Naive B cell (primary cell): Measurements from ENCODE around the gene DCTD. TPM values are rescaled to one million over a fixed set of nuclear protein-coding genes. Genes with fewer than 3 reads are reported as not detected.

ENCODE experiments used
- ATAC-seq, 2 donors: fragments of 150-1000 bp; cut with Tn5 transposase; 2 replicates each; pipeline ENCODE4 v1.10.0; 2021; ENCODE audit warnings: low read depth in 2 of 2, mild to moderate bottlenecking in 2 of 2, moderate library complexity in 2 of 2
- DNase-seq: peaks from one replicate; pipeline ENCODE4 v3.0.0; 2022
- H3K27ac Mint-ChIP-seq, 6 donors: one replicate each; pipeline ENCODE4 v1.8.0; 2020 to 2022; ENCODE audit warnings: mild to moderate bottlenecking in 6 of 6, mixed read lengths in 6 of 6, moderate library complexity in 5 of 6, inconsistent platforms in 2 of 6
- H3K27me3 Mint-ChIP-seq, 3 donors: one replicate each; pipeline ENCODE4 v1.8.0; 2021 to 2022; ENCODE audit warnings: mixed read lengths in 3 of 3, mild to moderate bottlenecking in 1 of 3
- H3K36me3 Mint-ChIP-seq, 2 donors: one replicate each; pipeline ENCODE4 v1.8.0; 2020 to 2022; ENCODE audit warnings: mixed read lengths in 2 of 2, inconsistent platforms in 1 of 2, mild to moderate bottlenecking in 1 of 2
- H3K4me1 Mint-ChIP-seq, 3 donors: one replicate each; pipeline ENCODE4 v1.8.0; 2020 to 2022; ENCODE audit warnings: mixed read lengths in 3 of 3, inconsistent platforms in 1 of 3, mild to moderate bottlenecking in 1 of 3, moderate library complexity in 1 of 3
- H3K4me3 Mint-ChIP-seq, 8 donors: one replicate each; pipeline ENCODE4 v1.8.0; 2020 to 2022; ENCODE audit warnings: mild to moderate bottlenecking in 8 of 8, mixed read lengths in 8 of 8, moderate library complexity in 8 of 8, inconsistent platforms in 2 of 8
- H3K9me3 Mint-ChIP-seq, 7 donors: one replicate each; pipeline ENCODE4 v1.8.0; 2020 to 2022; ENCODE audit warnings: mixed read lengths in 7 of 7, mild to moderate bottlenecking in 5 of 7, inconsistent platforms in 2 of 7, moderate library complexity in 1 of 7
- polyA plus RNA-seq, 6 donors: library from polyadenylated mRNA; unstranded; fragments of 300-500 nt; fragmentation: Illumina TruSeq; gene quantifications; one replicate each; pipeline ENCODE4 v1.2.3, GENCODE V29; 2021; ENCODE audit warnings: low read depth in 6 of 6

Gene DCTD
- polyA plus RNA-seq, 6 donors from 2014 or later: 84.2 to 141 (median 97.0) TPM

DNA sequence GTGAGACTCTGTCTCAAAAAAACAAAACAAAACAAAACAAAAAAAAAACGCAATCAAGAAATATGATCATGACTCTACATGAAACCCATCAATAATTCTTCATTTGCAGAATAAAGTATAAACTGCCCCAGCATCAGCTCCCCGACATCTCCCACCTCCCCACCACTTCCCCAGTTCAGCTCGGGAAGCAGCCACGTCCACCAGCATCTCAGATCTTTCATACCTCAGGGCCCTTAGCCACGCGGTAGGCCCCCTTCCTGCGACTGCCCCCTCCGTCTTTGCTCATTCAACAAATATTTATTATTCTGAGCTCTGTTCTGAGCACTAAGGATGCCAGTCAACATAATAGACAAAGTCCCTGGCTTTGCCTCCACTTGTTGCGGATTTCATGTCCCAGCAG, 45.6 kb downstream of the DCTD start:
- DNase-seq (no peak), ATAC-seq (no peak)
- Mint-ChIP-seq H3K4me1 (peaks cover 15 to 22% (median 19%) of the 10 kb centered on the region in 3 donors), H3K27me3 (peaks cover 73 to 92% (median 87%) of the 10 kb centered on the region in 3 donors), H3K36me3 (peaks cover 28 to 33% of the 10 kb centered on the region in 2 donors), H3K4me3 (no peak overlapping the region), H3K27ac (no peak overlapping the region), H3K9me3 (peaks cover 0 to 10% (median 2%) of the 10 kb centered on the region in 7 donors)

DNA sequence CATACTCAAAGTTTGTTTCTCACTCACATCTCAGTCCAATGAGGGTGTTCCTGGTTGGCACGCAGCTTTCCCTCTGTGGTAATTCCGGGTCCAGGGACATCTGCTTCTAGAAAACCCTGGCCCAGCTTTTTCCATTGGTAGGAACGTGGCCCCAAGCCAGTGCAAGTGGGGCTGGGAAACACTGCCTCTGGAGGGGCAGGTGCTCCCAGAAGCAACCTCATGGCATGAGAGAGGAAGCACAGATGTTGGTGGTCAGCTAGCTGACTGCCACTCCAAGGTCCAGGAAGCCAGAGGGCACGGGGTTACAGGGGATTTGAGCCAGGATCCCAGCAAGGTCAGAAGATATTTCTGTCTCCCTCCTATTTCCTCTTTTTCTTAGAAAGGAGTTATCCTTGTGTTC, 47.5 kb downstream of the DCTD start:
- peaks cover 24 to 25% of the 10 kb centered on the region in 2 donors for H3K36me3 Mint-ChIP-seq
- ATAC-seq (no peak), DNase-seq (no peak)
- peaks cover 67 to 81% (median 74%) of the 10 kb centered on the region in 3 donors for H3K27me3 Mint-ChIP-seq
- no peak overlapping the region for H3K4me3 Mint-ChIP-seq
- H3K9me3 Mint-ChIP-seq: peaks cover 0 to 9% (median 2%) of the 10 kb centered on the region in 7 donors
- no peak overlapping the region for H3K27ac Mint-ChIP-seq
- peaks cover 10 to 13% (median 13%) of the 10 kb centered on the region in 3 donors for H3K4me1 Mint-ChIP-seq

DNA sequence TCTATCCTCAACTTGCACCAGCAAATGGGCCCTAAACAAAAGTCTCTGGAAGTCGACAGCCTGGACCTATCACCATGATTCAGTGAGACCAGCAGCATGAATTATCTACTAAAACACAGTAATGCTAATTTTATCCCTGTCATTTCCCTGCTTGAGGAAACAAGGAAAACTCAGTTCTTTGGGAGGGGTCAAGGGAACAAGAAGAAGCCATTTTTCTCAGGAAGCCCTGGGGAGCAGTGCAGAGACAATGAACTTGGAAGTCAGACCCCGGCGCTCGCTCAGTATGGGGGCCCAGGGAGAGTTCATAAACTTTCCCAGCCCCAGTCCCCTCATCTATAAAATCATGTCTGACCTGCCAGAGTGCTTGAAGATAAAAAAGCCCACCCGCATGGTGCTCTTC, 50.4 kb downstream of the DCTD start:
- Mint-ChIP-seq H3K27ac (no peak overlapping the region), H3K9me3 (peaks cover 0 to under 1% (median 0%) of the 10 kb centered on the region in 7 donors)
- no peak for ATAC-seq

DNA sequence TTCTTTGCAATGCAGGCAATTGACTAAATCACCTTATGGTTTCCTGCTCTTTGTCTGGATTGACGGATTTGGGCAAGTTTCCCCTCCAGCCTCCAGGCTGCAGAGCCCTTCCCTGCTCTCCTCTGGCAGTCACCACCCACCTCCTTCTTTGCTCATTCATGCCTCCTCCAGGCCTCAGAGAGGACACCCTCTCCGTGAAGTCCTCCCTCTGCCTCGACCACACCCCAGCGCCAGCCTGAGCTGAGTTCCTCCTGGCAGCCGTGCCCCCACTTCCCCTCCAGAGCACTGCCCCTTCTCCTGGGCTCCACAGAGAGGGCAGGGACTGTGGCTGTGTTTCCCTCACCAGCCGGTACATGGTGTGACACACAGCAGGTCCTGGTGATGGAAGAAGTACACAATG, 53.7 kb downstream of the DCTD start:
- Mint-ChIP-seq H3K4me3 (no peak overlapping the region), H3K27ac (no peak overlapping the region), H3K4me1 (no peaks in the 10 kb centered on the region), H3K27me3 (peaks cover 67 to 70% (median 68%) of the 10 kb centered on the region in 3 donors), H3K9me3 (peaks cover 0 to 20% (median 6%) of the 10 kb centered on the region in 7 donors), H3K36me3 (peaks cover 8% of the 10 kb centered on the region in 2 donors)
- no peak for DNase-seq
- no peak for ATAC-seq

More for the DNA sequence above, 50.4 kb downstream of the DCTD start:
- H3K27me3 Mint-ChIP-seq: peaks cover 62 to 79% (median 65%) of the 10 kb centered on the region in 3 donors
- peaks cover 4 to 7% of the 10 kb centered on the region in 2 donors for H3K36me3 Mint-ChIP-seq
- no peak for DNase-seq
- H3K4me3 Mint-ChIP-seq: no peak overlapping the region
- no peaks in the 10 kb centered on the region for H3K4me1 Mint-ChIP-seq

DNA sequence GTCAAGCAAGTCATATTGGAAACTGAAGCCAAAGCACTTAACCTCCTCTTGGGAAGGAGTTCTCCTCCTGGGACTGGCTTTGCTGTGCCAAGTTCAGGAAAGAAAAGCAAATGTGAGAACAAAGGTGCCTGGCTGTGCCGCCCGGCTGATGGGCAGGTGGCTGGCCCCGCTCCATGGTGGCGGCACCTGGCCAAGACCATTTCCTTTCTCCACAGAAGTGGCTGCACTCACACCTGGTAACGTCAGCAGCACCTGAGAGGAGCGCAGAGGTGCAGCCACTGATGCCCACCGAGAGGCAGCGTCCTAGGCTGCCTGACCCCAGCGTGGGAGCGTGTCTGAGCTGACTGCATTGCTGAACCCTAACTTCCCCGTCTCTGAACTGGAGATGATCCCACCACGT, 54.3 kb downstream of the DCTD start:
- Mint-ChIP-seq H3K27me3 (peaks cover 68 to 72% (median 69%) of the 10 kb centered on the region in 3 donors), H3K4me3 (no peak overlapping the region), H3K9me3 (peaks cover 0 to 25% (median 6%) of the 10 kb centered on the region in 7 donors), H3K27ac (no peak overlapping the region), H3K36me3 (peaks cover 8% of the 10 kb centered on the region in 2 donors), H3K4me1 (no peaks in the 10 kb centered on the region)
- ATAC-seq (no peak), DNase-seq (no peak)

DNA sequence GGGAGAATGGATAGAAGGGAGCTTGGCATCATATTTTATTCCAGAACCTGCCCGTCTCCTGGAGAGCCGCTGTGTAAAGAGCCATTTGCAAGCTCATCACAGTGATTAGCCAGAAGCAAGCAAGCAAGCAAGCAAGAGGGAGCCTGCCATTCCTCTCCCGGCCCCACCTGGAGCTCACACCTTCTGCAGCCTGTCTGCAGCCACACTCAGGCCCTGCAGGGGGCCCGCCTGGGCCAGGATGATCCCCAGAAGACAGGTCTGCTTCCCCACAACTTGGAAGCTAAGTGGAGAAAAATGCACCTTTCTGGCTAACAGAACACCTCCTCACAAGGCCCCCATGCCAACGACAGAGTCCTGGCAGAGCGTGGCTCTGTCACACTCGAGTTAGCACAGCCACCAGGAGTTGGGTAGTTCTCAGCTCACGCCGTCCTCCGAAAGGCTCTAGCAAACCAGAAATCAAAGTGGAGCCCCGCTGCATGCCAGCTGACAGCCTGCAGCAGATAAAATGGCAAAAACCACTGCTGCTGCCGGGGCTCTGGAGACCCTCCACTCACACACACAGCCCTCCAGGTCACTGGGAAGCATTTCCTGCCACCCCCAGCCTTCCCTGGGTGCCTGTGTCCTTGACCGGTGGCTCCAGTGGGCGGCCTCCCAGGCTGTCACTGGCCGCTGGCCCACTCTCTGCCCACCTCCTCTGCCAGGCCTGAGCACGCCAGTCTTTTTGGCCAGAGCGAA, 54.9 kb downstream of the DCTD start:
- peaks cover 8% of the 10 kb centered on the region in 2 donors for H3K36me3 Mint-ChIP-seq
- no peaks in the 10 kb centered on the region for H3K4me1 Mint-ChIP-seq
- H3K9me3 Mint-ChIP-seq: peaks cover 0 to 25% (median 6%) of the 10 kb centered on the region in 7 donors
- no peak overlapping the region for H3K4me3 Mint-ChIP-seq
- ATAC-seq (no peak), DNase-seq (no peak)
- no peak overlapping the region for H3K27ac Mint-ChIP-seq
- H3K27me3 Mint-ChIP-seq: peaks cover 72 to 77% (median 73%) of the 10 kb centered on the region in 3 donors

DNA sequence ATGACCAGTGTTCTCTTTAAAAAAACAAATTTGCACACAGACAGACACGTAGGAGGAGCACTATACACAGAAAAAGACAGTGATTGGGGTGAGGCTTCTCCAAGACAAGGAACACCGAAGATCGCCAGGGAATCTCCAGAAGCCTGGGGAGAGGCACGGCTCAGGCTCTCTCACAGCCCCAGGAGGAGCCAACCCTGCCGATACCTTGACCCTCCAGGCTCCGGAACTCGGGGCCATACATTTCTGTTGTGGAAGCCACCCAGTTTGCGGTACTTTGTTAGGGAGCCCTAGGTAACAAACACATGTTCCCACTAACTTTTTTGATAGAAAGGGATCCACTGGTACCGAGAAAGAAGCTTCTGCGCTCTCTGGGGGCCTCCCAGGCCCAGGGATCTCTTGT, 55.8 kb downstream of the DCTD start:
- no peak for ATAC-seq
- H3K27ac Mint-ChIP-seq: no peak overlapping the region
- no peaks in the 10 kb centered on the region for H3K4me1 Mint-ChIP-seq
- DNase-seq: no peak
- no peak overlapping the region for H3K4me3 Mint-ChIP-seq
- H3K27me3 Mint-ChIP-seq: peaks cover 72 to 77% (median 73%) of the 10 kb centered on the region in 3 donors
- peaks cover 0 to 25% (median 8%) of the 10 kb centered on the region in 7 donors for H3K9me3 Mint-ChIP-seq
- peaks cover 8% of the 10 kb centered on the region in 2 donors for H3K36me3 Mint-ChIP-seq

DNA sequence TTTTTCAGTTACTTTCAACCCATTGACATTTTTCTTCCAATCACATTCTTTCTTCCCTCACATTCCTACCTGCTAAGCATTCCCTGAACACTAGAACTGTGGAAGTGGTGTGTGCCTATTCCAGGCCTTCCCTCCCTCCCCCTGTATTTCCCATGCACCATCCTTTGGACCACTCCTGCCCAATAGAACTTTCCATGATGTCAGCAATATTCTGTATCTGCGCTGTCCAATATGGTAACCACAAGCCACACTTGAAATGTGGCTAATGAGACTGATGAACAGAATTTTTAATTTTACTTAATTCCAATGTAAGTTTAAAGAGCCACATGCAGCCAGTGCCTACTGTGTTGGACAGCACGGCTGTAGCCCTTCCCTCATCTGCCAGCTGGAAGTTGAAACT, 57.5 kb downstream of the DCTD start:
- Mint-ChIP-seq H3K4me1 (no peaks in the 10 kb centered on the region), H3K27ac (peak overlapping the region in 2 of 6 donors; percentile 25 to 74), H3K9me3 (peaks cover 0 to 25% (median 9%) of the 10 kb centered on the region in 7 donors), H3K36me3 (peaks cover 8% of the 10 kb centered on the region in 2 donors), H3K4me3 (no peak overlapping the region), H3K27me3 (peaks cover 70 to 87% (median 79%) of the 10 kb centered on the region in 3 donors)
- DNase-seq: no peak
- ATAC-seq: no peak

DNA sequence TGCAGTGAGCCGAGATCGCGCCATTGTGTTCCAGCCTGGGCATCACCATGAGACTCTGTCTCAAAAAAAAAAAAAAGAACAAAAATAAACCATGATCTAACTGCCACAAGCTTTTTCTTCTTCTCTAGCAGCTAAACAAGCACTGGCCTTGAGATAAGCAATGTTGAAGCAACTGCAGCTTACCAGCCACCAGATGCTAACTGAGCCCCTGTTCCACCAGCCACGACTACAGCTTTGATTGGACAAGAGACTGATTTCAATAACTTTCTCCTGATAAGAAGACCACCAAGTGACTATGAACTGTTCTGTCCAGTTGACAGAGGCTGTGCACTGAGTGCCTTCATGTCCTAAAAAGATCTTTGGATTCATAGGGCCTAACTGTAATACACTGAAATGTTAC, 58.5 kb downstream of the DCTD start:
- Mint-ChIP-seq H3K36me3 (peaks cover 10 to 18% of the 10 kb centered on the region in 2 donors), H3K9me3 (peaks cover 5 to 35% (median 16%) of the 10 kb centered on the region in 7 donors), H3K27ac (no peak overlapping the region), H3K4me1 (no peaks in the 10 kb centered on the region), H3K27me3 (peaks cover 74 to 87% (median 79%) of the 10 kb centered on the region in 3 donors), H3K4me3 (no peak overlapping the region)
- ATAC-seq (no peak), DNase-seq (no peak)

DNA sequence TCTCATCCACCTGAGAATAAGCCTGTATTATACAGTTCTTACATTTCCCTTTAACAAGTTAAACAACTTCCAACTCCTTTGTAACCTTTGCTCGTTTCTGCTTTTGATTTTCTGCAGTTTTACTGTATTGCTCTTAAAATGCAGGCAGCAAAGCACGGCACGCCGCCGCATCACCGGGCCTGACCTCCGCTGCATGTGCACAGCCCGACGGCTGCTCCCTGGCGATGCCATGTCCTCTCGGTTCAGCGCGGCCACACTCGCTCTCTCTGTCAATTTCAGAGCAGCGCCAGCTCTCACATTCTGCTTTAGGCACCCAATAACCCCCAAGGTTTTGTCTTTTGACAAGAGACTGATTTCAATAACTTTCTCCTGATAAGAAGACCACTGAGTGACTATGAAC, 60.3 kb downstream of the DCTD start:
- DNase-seq: no peak
- no peak overlapping the region for H3K27ac Mint-ChIP-seq

DNA sequence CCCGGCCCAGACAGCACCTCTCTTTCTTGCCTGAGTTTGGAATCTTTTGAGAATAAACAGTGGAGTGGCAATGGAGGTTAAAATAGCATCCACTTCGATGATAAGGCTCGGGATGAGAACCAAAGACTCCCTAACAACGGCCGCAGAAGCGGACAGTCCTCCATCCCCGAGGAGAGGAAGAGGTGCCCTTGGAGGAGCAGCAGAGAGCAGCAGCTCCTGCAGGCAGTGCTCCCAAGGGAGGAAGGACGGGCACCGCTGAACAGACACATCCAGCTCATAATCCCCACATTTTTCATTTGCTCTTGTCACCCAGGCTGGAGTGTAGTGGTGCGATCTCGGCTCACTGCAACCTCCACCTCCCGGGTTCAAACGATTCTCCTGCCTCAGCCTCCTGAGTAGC, 61.3 kb downstream of the DCTD start:
- Mint-ChIP-seq H3K9me3 (peaks cover 6 to 45% (median 22%) of the 10 kb centered on the region in 7 donors), H3K27me3 (peaks cover 68 to 81% (median 80%) of the 10 kb centered on the region in 3 donors)

More for the DNA sequence above, 60.3 kb downstream of the DCTD start:
- peaks cover 17 to 28% of the 10 kb centered on the region in 2 donors for H3K36me3 Mint-ChIP-seq
- no peak overlapping the region for H3K4me3 Mint-ChIP-seq
- H3K27me3 Mint-ChIP-seq: peaks cover 68 to 87% (median 81%) of the 10 kb centered on the region in 3 donors
- H3K4me1 Mint-ChIP-seq: no peaks in the 10 kb centered on the region
- peaks cover 9 to 49% (median 24%) of the 10 kb centered on the region in 7 donors for H3K9me3 Mint-ChIP-seq
- ATAC-seq: no peak

DNA sequence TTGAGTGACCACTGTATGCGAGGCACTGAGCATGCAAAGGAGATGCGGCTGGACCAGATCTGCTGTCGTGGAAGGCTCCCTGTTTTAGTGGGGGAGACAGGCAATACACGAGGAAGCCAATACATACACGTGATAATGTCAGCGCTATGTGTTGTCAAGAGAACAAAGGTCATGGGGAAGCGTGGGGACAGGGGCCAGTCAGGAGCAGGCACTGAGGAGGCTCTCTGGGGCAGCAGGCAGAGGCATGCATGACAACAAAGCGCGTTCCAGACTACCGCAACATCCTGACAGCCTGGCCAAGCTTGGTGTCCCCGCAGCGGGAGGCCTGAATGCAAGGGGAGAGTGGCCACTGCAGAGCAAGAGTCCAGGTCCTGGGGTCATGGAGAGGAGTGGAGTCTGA, 61.9 kb downstream of the DCTD start:
- H3K4me3 Mint-ChIP-seq: no peak overlapping the region
- no peaks in the 10 kb centered on the region for H3K4me1 Mint-ChIP-seq
- H3K27ac Mint-ChIP-seq: peak overlapping the region in 1 of 6 donors; percentile 42
- peaks cover 4 to 41% (median 22%) of the 10 kb centered on the region in 7 donors for H3K9me3 Mint-ChIP-seq
- H3K27me3 Mint-ChIP-seq: peaks cover 62 to 77% (median 76%) of the 10 kb centered on the region in 3 donors
- ATAC-seq (no peak), DNase-seq (no peak)
- peaks cover 15 to 20% of the 10 kb centered on the region in 2 donors for H3K36me3 Mint-ChIP-seq

More for the DNA sequence above, 61.3 kb downstream of the DCTD start:
- Mint-ChIP-seq H3K27ac (no peak overlapping the region), H3K4me1 (no peaks in the 10 kb centered on the region), H3K4me3 (no peak overlapping the region), H3K36me3 (peaks cover 17 to 23% of the 10 kb centered on the region in 2 donors)
- DNase-seq: no peak
- ATAC-seq: no peak

DNA sequence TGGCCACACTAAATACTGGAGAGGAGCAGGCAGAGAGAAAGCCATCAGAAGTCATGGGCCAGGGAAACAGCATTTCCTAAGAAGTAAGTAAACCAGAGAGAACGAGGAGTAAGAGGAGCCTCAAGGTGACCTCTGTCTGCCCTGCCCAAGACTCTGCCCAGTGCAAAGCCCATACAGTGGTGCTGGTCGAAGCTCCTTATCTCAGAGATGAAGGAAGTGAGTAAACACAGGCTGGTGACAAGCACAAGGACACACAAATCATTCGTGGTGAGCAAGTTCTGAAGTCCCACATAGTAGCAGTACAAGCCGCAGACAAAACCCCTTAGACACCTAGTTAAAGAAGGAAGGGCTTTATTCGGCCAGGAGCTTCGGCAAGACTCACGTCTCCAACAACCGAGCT, 62.7 kb downstream of the DCTD start:
- no peak for ATAC-seq
- H3K27me3 Mint-ChIP-seq: peaks cover 54 to 76% (median 68%) of the 10 kb centered on the region in 3 donors
- H3K4me1 Mint-ChIP-seq: no peaks in the 10 kb centered on the region
- H3K4me3 Mint-ChIP-seq: no peak overlapping the region
- H3K36me3 Mint-ChIP-seq: peaks cover 9 to 20% of the 10 kb centered on the region in 2 donors
- H3K27ac Mint-ChIP-seq: no peak overlapping the region
- no peak for DNase-seq
- peaks cover 4 to 33% (median 15%) of the 10 kb centered on the region in 7 donors for H3K9me3 Mint-ChIP-seq
